IPS-18a (cell line): ENCODE results near the gene PRKAA1.

Experiments used
- H3K27ac ChIP-seq: one replicate; pipeline ENCODE4 v1.5.1; 2013; ENCODE audit warnings: low read length
- H3K27me3 ChIP-seq: one replicate; pipeline ENCODE4 v1.6.1; 2013; ENCODE audit warnings: mild to moderate bottlenecking, low read length; ENCODE audit not compliant: control insufficient read depth, insufficient read depth
- H3K36me3 ChIP-seq: one replicate; pipeline ENCODE4 v1.6.1; 2013; ENCODE audit warnings: low read depth, low read length; ENCODE audit not compliant: control insufficient read depth
- H3K4me1 ChIP-seq: one replicate; pipeline ENCODE4 v1.6.1; 2013; ENCODE audit warnings: low read depth, low read length; ENCODE audit not compliant: control insufficient read depth
- H3K4me3 ChIP-seq: one replicate; pipeline ENCODE4 v1.5.1; 2013; ENCODE audit warnings: low read length
- H3K9ac ChIP-seq: one replicate; pipeline ENCODE4 v1.6.1; 2013; ENCODE audit warnings: mild to moderate bottlenecking, low read length, moderate library complexity
- H3K9me3 ChIP-seq: one replicate; pipeline ENCODE4 v1.6.1; 2013; ENCODE audit warnings: low read depth, low read length; ENCODE audit not compliant: control insufficient read depth

Gene PRKAA1

GRCh38 chr5:40775846-40776657 lies 22.1 kb downstream of the PRKAA1 start:
- Histone ChIP-seq H3K9ac (no peak overlapping the region), H3K27me3 (no peaks in the 10 kb centered on the region), H3K4me3 (no peak overlapping the region), H3K9me3 (no peaks in the 10 kb centered on the region), H3K4me1 (no peaks in the 10 kb centered on the region), H3K36me3 (peaks cover 32% of the 10 kb centered on the region), H3K27ac (no peak overlapping the region)

- Histone ChIP-seq H3K36me3 (peaks cover 32% of the 10 kb centered on the region), H3K9ac (no peak overlapping the region), H3K4me1 (no peaks in the 10 kb centered on the region), H3K27ac (no peak overlapping the region), H3K4me3 (no peak overlapping the region), H3K27me3 (no peaks in the 10 kb centered on the region), H3K9me3 (no peaks in the 10 kb centered on the region)
Observed at GRCh38 chr5:40775085-40775845, 22.9 kb downstream of the PRKAA1 start.

- H3K27ac ChIP-seq: no peak overlapping the region
- H3K9ac ChIP-seq: no peak overlapping the region
- no peak overlapping the region for H3K4me3 ChIP-seq
- H3K36me3 ChIP-seq: peaks cover 38% of the 10 kb centered on the region
- H3K27me3 ChIP-seq: no peaks in the 10 kb centered on the region
- no peaks in the 10 kb centered on the region for H3K4me1 ChIP-seq
- no peaks in the 10 kb centered on the region for H3K9me3 ChIP-seq
Observed at GRCh38 chr5:40774623-40775022, 23.6 kb downstream of the PRKAA1 start.

- Histone ChIP-seq H3K27ac (no peak overlapping the region), H3K4me1 (no peaks in the 10 kb centered on the region), H3K27me3 (no peaks in the 10 kb centered on the region), H3K9ac (no peak overlapping the region), H3K4me3 (no peak overlapping the region), H3K9me3 (no peaks in the 10 kb centered on the region), H3K36me3 (peaks cover 48% of the 10 kb centered on the region)
Observed at GRCh38 chr5:40770764-40771163, 27.4 kb downstream of the PRKAA1 start.

- no peaks in the 10 kb centered on the region for H3K9me3 ChIP-seq
- H3K4me1 ChIP-seq: no peaks in the 10 kb centered on the region
- no peak overlapping the region for H3K4me3 ChIP-seq
- no peaks in the 10 kb centered on the region for H3K27me3 ChIP-seq
- no peak overlapping the region for H3K9ac ChIP-seq
- no peak overlapping the region for H3K27ac ChIP-seq
- peaks cover 41% of the 10 kb centered on the region for H3K36me3 ChIP-seq
Observed at GRCh38 chr5:40762705-40763104, 35.5 kb downstream of the PRKAA1 start.

GRCh38 chr5:40757400-40757799 lies 40.8 kb downstream of the PRKAA1 start:
- Histone ChIP-seq H3K9me3 (no peaks in the 10 kb centered on the region), H3K4me3 (no peak overlapping the region), H3K36me3 (peaks cover 5% of the 10 kb centered on the region), H3K4me1 (peaks cover 5% of the 10 kb centered on the region), H3K9ac (no peak overlapping the region), H3K27ac (no peak overlapping the region), H3K27me3 (peaks cover 5% of the 10 kb centered on the region)

- peaks cover 5% of the 10 kb centered on the region for H3K27me3 ChIP-seq
- H3K27ac ChIP-seq: no peak within 1 kb of the TSS
- H3K4me3 ChIP-seq: peak within 1 kb of the TSS; percentile 84
- peaks cover 5% of the 10 kb centered on the region for H3K4me1 ChIP-seq
- H3K9me3 ChIP-seq: no peaks in the 10 kb centered on the region
- H3K36me3 ChIP-seq: no peaks in the 10 kb centered on the region
- H3K9ac ChIP-seq: peak within 1 kb of the TSS; percentile 80
Observed at GRCh38 chr5:40755407-40756365, 42.5 kb downstream of the PRKAA1 start, which contains the start of gene TTC33. Gene TTC33 (minus strand): TSS chr5:40755961. CDS start chr5:40747018, 8,943 bp downstream.

GRCh38 chr5:40755093-40755406 lies 43.1 kb downstream of the PRKAA1 start:
- Histone ChIP-seq H3K9ac (peak overlapping the region; percentile 80), H3K4me3 (peak overlapping the region; percentile 84), H3K27me3 (peaks cover 5% of the 10 kb centered on the region), H3K27ac (no peak overlapping the region), H3K4me1 (peaks cover 5% of the 10 kb centered on the region), H3K36me3 (no peaks in the 10 kb centered on the region), H3K9me3 (no peaks in the 10 kb centered on the region)

- peak overlapping the region; percentile 80 for H3K9ac ChIP-seq
- no peaks in the 10 kb centered on the region for H3K9me3 ChIP-seq
- H3K36me3 ChIP-seq: no peaks in the 10 kb centered on the region
- H3K4me1 ChIP-seq: peaks cover 5% of the 10 kb centered on the region
- H3K27ac ChIP-seq: no peak overlapping the region
- H3K4me3 ChIP-seq: peak overlapping the region; percentile 84
- H3K27me3 ChIP-seq: peaks cover 5% of the 10 kb centered on the region
Observed at GRCh38 chr5:40754381-40755092, 43.6 kb downstream of the PRKAA1 start.

GRCh38 chr5:40746703-40747102 lies 51.5 kb downstream of the PRKAA1 start:
- no peaks in the 10 kb centered on the region for H3K27me3 ChIP-seq
- no peaks in the 10 kb centered on the region for H3K9me3 ChIP-seq
- H3K9ac ChIP-seq: no peak overlapping the region
- H3K36me3 ChIP-seq: no peaks in the 10 kb centered on the region
- H3K4me1 ChIP-seq: no peaks in the 10 kb centered on the region
- H3K27ac ChIP-seq: no peak overlapping the region
- H3K4me3 ChIP-seq: no peak overlapping the region
